ENCODE data around the gene ANKRD16.
A peak's percentile ranks its signal among the peaks of the same experiment; 100 is the strongest.

ANKRD16 gene

DNA sequence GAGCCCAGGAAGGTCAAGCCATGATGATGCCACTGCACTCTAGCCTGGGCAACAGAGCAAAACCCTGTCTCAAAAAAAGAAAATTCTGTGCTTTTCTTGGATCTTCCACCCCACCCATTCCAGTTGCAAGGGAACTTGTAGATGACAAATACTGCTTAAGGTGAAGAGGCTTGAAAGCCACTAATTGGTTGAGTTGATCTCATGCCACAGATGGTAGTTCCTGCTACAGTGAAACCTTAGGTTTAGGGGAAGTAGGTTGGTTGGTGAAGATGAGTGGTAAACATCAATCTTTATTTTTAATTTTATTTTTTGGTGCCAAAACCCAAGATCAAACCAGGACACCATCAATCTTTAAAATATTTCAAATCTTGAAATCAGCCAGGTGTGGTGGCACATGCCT lies 73.5 kb downstream of the ANKRD16 start:
- H3K4me2 ChIP-seq (ENCODE audit: insufficient read depth, low read length, poor library complexity, severe bottlenecking): no peak overlapping the region
- H3K27ac ChIP-seq (replicated peaks; ENCODE audit: low read length): no peak overlapping the region
- H3K23ac ChIP-seq (ENCODE audit: low read depth, low read length, poor library complexity): no peak overlapping the region
- no peak overlapping the region for H4K8ac ChIP-seq (ENCODE audit: low read depth, low read length)
- no peak overlapping the region for H2BK15ac ChIP-seq (ENCODE audit: low read length)
- H3K4ac ChIP-seq (ENCODE audit: low read length): no peak overlapping the region
- H3K79me1 ChIP-seq (ENCODE audit: low read depth, low read length): peaks cover 6% of the 10 kb centered on the region
- H3K18ac ChIP-seq (ENCODE audit: low read length): no peak overlapping the region
- no peak overlapping the region for H3K9ac ChIP-seq (ENCODE audit: low read depth, low read length, poor library complexity)
- peaks cover 0 to 4% (median 0%) of the 10 kb centered on the region in 3 experiments for H3K27me3 ChIP-seq (ENCODE audit: control insufficient read depth in 3 of 3, insufficient read depth in 3 of 3, low read depth in 1 of 3, low read length in 3 of 3)
- H3K9me3 ChIP-seq (replicated peaks in 1 of 2; ENCODE audit: control insufficient read depth in 2 of 2, insufficient read depth in 1 of 2, low read depth in 1 of 2, low read length in 2 of 2): no peaks in the 10 kb centered on the region
- no peak overlapping the region for H2BK5ac ChIP-seq (ENCODE audit: low read length)
- H4K91ac ChIP-seq (ENCODE audit: low read depth, low read length, poor library complexity): no peak overlapping the region
- no peak overlapping the region for H3K4me3 ChIP-seq (ENCODE audit: low read length in 2 of 2)
- peaks cover 1 to 6% of the 10 kb centered on the region in 2 donors for H3K36me3 ChIP-seq (replicated peaks in 1 of 2; ENCODE audit: control insufficient read depth in 2 of 2, insufficient read depth in 2 of 2, low read length in 2 of 2)
- no peak overlapping the region for H2AK5ac ChIP-seq (ENCODE audit: low read depth, low read length)
- no peak overlapping the region for H2AFZ ChIP-seq (ENCODE audit: low read length)
- no peak overlapping the region for H2BK120ac ChIP-seq (ENCODE audit: low read depth, low read length)
- no peak overlapping the region for H3K14ac ChIP-seq (ENCODE audit: low read length)
- H2BK12ac ChIP-seq (ENCODE audit: low read length): no peak overlapping the region
- no peaks in the 10 kb centered on the region for H3K4me1 ChIP-seq (ENCODE audit: control insufficient read depth in 2 of 2, insufficient read depth in 1 of 2, low read depth in 1 of 2, low read length in 2 of 2)
- no peak for DNase-seq (ENCODE audit: low spot score)

DNA sequence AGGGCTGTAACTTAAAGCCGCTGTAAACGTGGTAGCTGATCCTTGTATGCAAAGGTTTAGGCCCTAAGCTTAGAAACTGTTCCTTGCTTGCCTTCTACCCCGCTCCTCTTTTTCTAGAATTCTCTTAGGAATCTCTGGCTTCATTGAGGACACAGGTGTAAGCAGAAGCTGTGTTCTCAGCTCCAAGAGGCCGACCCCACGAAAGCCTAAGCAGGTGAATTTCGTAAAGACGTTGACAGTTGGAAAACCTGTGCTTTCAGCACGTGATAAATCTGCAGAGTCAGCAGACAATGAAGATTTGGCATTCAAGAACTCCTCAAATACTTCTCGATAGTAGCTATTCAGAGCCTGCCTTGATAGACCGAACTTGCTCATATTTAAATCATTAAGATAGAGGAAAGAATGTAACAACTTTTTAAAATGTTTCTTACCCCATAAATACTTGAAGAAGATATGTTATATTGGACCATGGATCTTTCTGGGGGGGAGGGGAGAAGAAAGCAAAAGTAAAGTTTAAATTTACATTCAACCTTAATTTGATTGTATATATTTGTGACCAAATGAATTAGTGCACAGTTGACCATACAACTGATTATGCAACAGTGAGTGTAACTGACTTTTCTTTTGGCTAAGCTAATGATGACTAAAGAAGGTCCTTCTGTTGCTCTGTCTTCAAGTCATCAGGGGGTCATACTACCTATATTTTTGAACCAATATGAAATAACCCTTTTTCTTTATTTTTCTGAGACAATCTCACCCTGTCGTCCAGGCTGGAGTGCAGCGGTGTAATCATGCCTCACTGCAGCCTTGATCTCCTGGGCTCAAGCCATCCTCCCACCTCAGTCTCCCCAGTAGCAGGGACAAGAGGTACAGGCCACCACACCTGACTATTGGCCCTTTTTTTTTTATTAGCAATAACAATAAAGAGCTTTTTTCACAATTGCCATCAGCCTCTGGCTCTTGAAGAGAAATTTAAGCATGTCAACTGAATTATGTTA lies 75.3 kb downstream of the ANKRD16 start:
- Histone ChIP-seq H2BK15ac (ENCODE audit: low read length) (no peak overlapping the region), H3K4me1 (ENCODE audit: control insufficient read depth in 2 of 2, insufficient read depth in 1 of 2, low read depth in 1 of 2, low read length in 2 of 2) (peaks cover 0 to 9% of the 10 kb centered on the region in 2 donors), H3K4ac (ENCODE audit: low read length) (no peak overlapping the region), H2BK5ac (ENCODE audit: low read length) (peak overlapping the region; percentile 87), H2BK120ac (ENCODE audit: low read depth, low read length) (no peak overlapping the region), H3K9ac (ENCODE audit: low read depth, low read length, poor library complexity) (peak overlapping the region; percentile 94), H3K18ac (ENCODE audit: low read length) (peak overlapping the region; percentile 98), H3K4me2 (ENCODE audit: insufficient read depth, low read length, poor library complexity, severe bottlenecking) (peak overlapping the region; percentile 66), H3K27ac (replicated peaks; ENCODE audit: low read length) (peak overlapping the region; percentile 79), H3K14ac (ENCODE audit: low read length) (no peak overlapping the region), H2AFZ (ENCODE audit: low read length) (peak overlapping the region; percentile 93), H4K8ac (ENCODE audit: low read depth, low read length) (no peak overlapping the region), H3K27me3 (ENCODE audit: control insufficient read depth in 3 of 3, insufficient read depth in 3 of 3, low read depth in 1 of 3, low read length in 3 of 3) (no peaks in the 10 kb centered on the region), H3K36me3 (replicated peaks in 1 of 2; ENCODE audit: control insufficient read depth in 2 of 2, insufficient read depth in 2 of 2, low read length in 2 of 2) (peaks cover 1 to 11% of the 10 kb centered on the region in 2 donors), H3K4me3 (ENCODE audit: low read length in 2 of 2) (peak overlapping the region; percentile 69 to 90), H2BK12ac (ENCODE audit: low read length) (no peak overlapping the region), H3K9me3 (replicated peaks in 1 of 2; ENCODE audit: control insufficient read depth in 2 of 2, insufficient read depth in 1 of 2, low read depth in 1 of 2, low read length in 2 of 2) (no peaks in the 10 kb centered on the region), H3K23ac (ENCODE audit: low read depth, low read length, poor library complexity) (no peak overlapping the region), H2AK5ac (ENCODE audit: low read depth, low read length) (no peak overlapping the region), H4K91ac (ENCODE audit: low read depth, low read length, poor library complexity) (no peak overlapping the region), H3K79me1 (ENCODE audit: low read depth, low read length) (peaks cover 6% of the 10 kb centered on the region)
- DNase-seq (ENCODE audit: low spot score): no peak
- no CpG with 5 or more reads among the region's 12 CpGs for WGBS, 2 donors (ENCODE audit: extremely low coverage in 2 of 2, insufficient read length in 2 of 2, insufficient replicate concordance in 1 of 2)

DNA sequence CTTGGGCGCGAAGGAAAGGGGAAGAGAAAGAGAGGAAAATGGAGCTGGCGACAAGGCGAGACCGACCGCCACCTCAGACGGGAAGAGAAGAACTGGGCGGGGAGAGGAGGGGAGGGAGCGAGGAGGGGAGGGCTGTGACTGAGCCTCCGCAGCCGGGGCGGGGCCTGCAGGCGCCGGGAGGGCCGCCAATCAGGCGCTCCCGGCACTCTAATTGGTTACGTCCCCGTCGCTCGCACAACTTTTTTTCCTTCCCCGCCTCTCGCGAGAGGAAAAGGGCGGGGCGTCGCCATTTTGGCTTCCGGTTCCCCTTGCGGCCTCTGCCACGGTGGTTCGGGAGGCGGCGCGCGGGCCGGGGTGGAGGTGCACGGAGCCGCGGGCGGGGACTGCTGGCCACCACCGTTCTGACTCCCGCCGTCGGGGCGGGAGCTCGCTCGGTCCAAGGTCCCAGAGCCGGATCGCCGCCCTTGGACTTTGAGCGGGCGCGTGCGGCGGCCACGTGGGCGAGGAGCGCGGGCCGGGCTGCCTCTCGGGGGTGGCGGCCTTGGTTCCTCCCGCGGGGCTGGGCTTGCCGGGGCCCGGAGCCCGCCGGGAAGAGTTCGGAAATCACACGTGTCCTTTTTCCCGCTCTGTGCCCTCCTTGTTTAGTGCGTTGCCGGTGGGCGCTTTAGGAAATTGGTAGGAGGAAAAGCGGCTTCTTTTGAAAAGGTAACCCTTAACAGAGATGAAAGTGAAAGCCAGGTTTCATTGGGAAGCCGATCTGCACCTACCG lies 76.2 kb downstream of the ANKRD16 start, which contains the start of gene GDI2:
Gene GDI2, minus strand, starts transcription at position 94 of the 769 bp plus-strand sequence. CDS start 176 bp downstream, outside the sequence.
- Histone ChIP-seq H3K18ac (ENCODE audit: low read length) (peak within 1 kb of the TSS; percentile 100), H3K4ac (ENCODE audit: low read length) (peak within 1 kb of the TSS; percentile 76), H3K4me2 (ENCODE audit: insufficient read depth, low read length, poor library complexity, severe bottlenecking) (peak within 1 kb of the TSS; percentile 73), H2AK5ac (ENCODE audit: low read depth, low read length) (peak within 1 kb of the TSS; percentile 90), H3K9me3 (replicated peaks in 1 of 2; ENCODE audit: control insufficient read depth in 2 of 2, insufficient read depth in 1 of 2, low read depth in 1 of 2, low read length in 2 of 2) (no peaks in the 10 kb centered on the region), H3K14ac (ENCODE audit: low read length) (peak within 1 kb of the TSS; percentile 99), H3K23ac (ENCODE audit: low read depth, low read length, poor library complexity) (peak within 1 kb of the TSS; percentile 100), H2BK120ac (ENCODE audit: low read depth, low read length) (peak within 1 kb of the TSS; percentile 97), H2AFZ (ENCODE audit: low read length) (peak within 1 kb of the TSS; percentile 93), H3K27ac (replicated peaks; ENCODE audit: low read length) (peak within 1 kb of the TSS; percentile 99), H3K36me3 (replicated peaks in 1 of 2; ENCODE audit: control insufficient read depth in 2 of 2, insufficient read depth in 2 of 2, low read length in 2 of 2) (peaks cover 1 to 18% of the 10 kb centered on the region in 2 donors), H3K27me3 (ENCODE audit: control insufficient read depth in 3 of 3, insufficient read depth in 3 of 3, low read depth in 1 of 3, low read length in 3 of 3) (no peaks in the 10 kb centered on the region), H2BK15ac (ENCODE audit: low read length) (peak within 1 kb of the TSS; percentile 81), H3K4me1 (ENCODE audit: control insufficient read depth in 2 of 2, insufficient read depth in 1 of 2, low read depth in 1 of 2, low read length in 2 of 2) (peaks cover 0 to 9% of the 10 kb centered on the region in 2 donors), H4K8ac (ENCODE audit: low read depth, low read length) (peak within 1 kb of the TSS; percentile 96), H3K4me3 (ENCODE audit: low read length in 2 of 2) (peak within 1 kb of the TSS; percentile 69 to 97), H2BK5ac (ENCODE audit: low read length) (peak within 1 kb of the TSS; percentile 87), H4K91ac (ENCODE audit: low read depth, low read length, poor library complexity) (no peak within 1 kb of the TSS), H3K79me1 (ENCODE audit: low read depth, low read length) (peaks cover 6% of the 10 kb centered on the region), H2BK12ac (ENCODE audit: low read length) (no peak within 1 kb of the TSS), H3K9ac (ENCODE audit: low read depth, low read length, poor library complexity) (peak within 1 kb of the TSS; percentile 98)
- WGBS, 2 donors (ENCODE audit: extremely low coverage in 2 of 2, insufficient read length in 2 of 2, insufficient replicate concordance in 1 of 2): no CpG with 5 or more reads among the region's 77 CpGs
- peak; percentile 98 for DNase-seq (ENCODE audit: low spot score)

DNA sequence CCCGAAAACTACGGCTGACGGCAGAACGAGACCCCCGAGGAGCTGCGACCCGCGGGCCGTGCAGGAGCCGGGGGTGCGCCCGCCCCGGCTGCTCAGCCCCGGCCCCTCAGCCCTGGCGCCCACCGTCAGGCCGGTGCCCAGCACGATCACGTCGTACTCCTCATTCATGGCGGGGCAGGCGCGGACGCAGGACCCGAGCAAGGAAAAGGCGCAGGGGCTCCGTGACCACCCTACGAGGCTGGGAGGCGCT lies 76.7 kb downstream of the ANKRD16 start:
- no peak for DNase-seq (ENCODE audit: low spot score)

More for the DNA sequence above, 76.7 kb downstream of the ANKRD16 start:
- Histone ChIP-seq H3K27me3 (ENCODE audit: control insufficient read depth in 3 of 3, insufficient read depth in 3 of 3, low read depth in 1 of 3, low read length in 3 of 3) (no peaks in the 10 kb centered on the region), H3K79me1 (ENCODE audit: low read depth, low read length) (peaks cover 6% of the 10 kb centered on the region), H2AFZ (ENCODE audit: low read length) (peak overlapping the region; percentile 93), H2BK12ac (ENCODE audit: low read length) (no peak overlapping the region), H3K23ac (ENCODE audit: low read depth, low read length, poor library complexity) (peak overlapping the region; percentile 100), H2BK15ac (ENCODE audit: low read length) (peak overlapping the region; percentile 81), H2AK5ac (ENCODE audit: low read depth, low read length) (peak overlapping the region; percentile 90), H3K4me3 (ENCODE audit: low read length in 2 of 2) (peak overlapping the region; percentile 69 to 97), H4K8ac (ENCODE audit: low read depth, low read length) (peak overlapping the region; percentile 65), H3K14ac (ENCODE audit: low read length) (peak overlapping the region; percentile 99), H4K91ac (ENCODE audit: low read depth, low read length, poor library complexity) (no peak overlapping the region), H3K9ac (ENCODE audit: low read depth, low read length, poor library complexity) (peak overlapping the region; percentile 98), H3K36me3 (replicated peaks in 1 of 2; ENCODE audit: control insufficient read depth in 2 of 2, insufficient read depth in 2 of 2, low read length in 2 of 2) (peaks cover 1 to 23% of the 10 kb centered on the region in 2 donors), H3K18ac (ENCODE audit: low read length) (peak overlapping the region; percentile 100), H3K4me2 (ENCODE audit: insufficient read depth, low read length, poor library complexity, severe bottlenecking) (peak overlapping the region; percentile 73), H3K27ac (replicated peaks; ENCODE audit: low read length) (peak overlapping the region; percentile 99), H2BK120ac (ENCODE audit: low read depth, low read length) (peak overlapping the region; percentile 97), H2BK5ac (ENCODE audit: low read length) (peak overlapping the region; percentile 87), H3K9me3 (replicated peaks in 1 of 2; ENCODE audit: control insufficient read depth in 2 of 2, insufficient read depth in 1 of 2, low read depth in 1 of 2, low read length in 2 of 2) (no peaks in the 10 kb centered on the region), H3K4me1 (ENCODE audit: control insufficient read depth in 2 of 2, insufficient read depth in 1 of 2, low read depth in 1 of 2, low read length in 2 of 2) (peaks cover 0 to 9% of the 10 kb centered on the region in 2 donors), H3K4ac (ENCODE audit: low read length) (peak overlapping the region; percentile 76)
- no CpG with 5 or more reads among the region's 29 CpGs for WGBS, 2 donors (ENCODE audit: extremely low coverage in 2 of 2, insufficient read length in 2 of 2, insufficient replicate concordance in 1 of 2)
